ENCODE data around the gene CYB561. TPM values are rescaled to one million over a fixed set of nuclear protein-coding genes. Genes with fewer than 3 reads are reported as not detected.

CYB561 gene
- total RNA-seq, 1 experiment from 2014 or later: not detected

GRCh38 chr17:63446753-63447470 is 806 bp upstream of the CYB561 start:
- H3K27ac ChIP-seq: no peak overlapping the region

GRCh38 chr17:63445571-63445953 is 544 bp downstream of the CYB561 start:
- Histone ChIP-seq H3K27ac (no peak overlapping the region), H3K9me3 (replicated peaks) (no peaks in the 10 kb centered on the region), H3K4me1 (no peaks in the 10 kb centered on the region), H3K4me3 (no peak overlapping the region), H3K27me3 (no peaks in the 10 kb centered on the region), H3K36me3 (no peaks in the 10 kb centered on the region)
- DNase-seq: no peak

More at GRCh38 chr17:63446753-63447470, 806 bp upstream of the CYB561 start:
- Histone ChIP-seq H3K4me1 (no peaks in the 10 kb centered on the region), H3K4me3 (no peak overlapping the region), H3K9me3 (replicated peaks) (no peaks in the 10 kb centered on the region), H3K36me3 (no peaks in the 10 kb centered on the region), H3K27me3 (no peaks in the 10 kb centered on the region)
- DNase-seq: no peak

DNA sequence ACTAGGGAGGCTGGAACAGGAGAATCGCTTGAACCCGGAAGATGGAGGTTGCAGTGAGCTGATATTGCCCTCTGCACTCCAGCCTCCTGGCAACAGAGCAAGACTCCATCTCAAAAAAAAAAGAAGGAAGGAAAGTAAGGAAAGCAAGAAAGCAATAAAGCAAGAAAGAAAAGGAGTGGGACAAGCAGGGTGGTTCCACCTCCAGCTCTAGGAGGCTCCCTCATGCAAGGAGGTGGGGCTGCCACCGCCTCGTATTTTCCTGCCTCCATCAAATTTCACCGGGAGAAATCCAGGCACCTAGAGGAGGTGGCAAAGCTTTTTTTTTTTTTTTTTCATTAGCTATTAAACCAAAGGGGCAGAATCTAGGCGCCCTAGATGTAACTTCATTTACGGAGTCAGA is 1.0 kb downstream of the CYB561 start:
- no peak overlapping the region for H3K27ac ChIP-seq
- DNase-seq: no peak
- no peaks in the 10 kb centered on the region for H3K36me3 ChIP-seq
- no peak overlapping the region for H3K4me3 ChIP-seq
- no peaks in the 10 kb centered on the region for H3K9me3 ChIP-seq (replicated peaks)
- H3K4me1 ChIP-seq: no peaks in the 10 kb centered on the region
- no peaks in the 10 kb centered on the region for H3K27me3 ChIP-seq

GRCh38 chr17:63444457-63444856 is 1.6 kb downstream of the CYB561 start:
- H3K27me3 ChIP-seq: no peaks in the 10 kb centered on the region
- no peak overlapping the region for H3K4me3 ChIP-seq
- H3K27ac ChIP-seq: no peak overlapping the region
- no peaks in the 10 kb centered on the region for H3K9me3 ChIP-seq (replicated peaks)
- no peak for DNase-seq
- no peaks in the 10 kb centered on the region for H3K36me3 ChIP-seq
- no peaks in the 10 kb centered on the region for H3K4me1 ChIP-seq

- Histone ChIP-seq H3K27ac (no peak overlapping the region), H3K36me3 (no peaks in the 10 kb centered on the region), H3K9me3 (replicated peaks) (no peaks in the 10 kb centered on the region), H3K4me1 (no peaks in the 10 kb centered on the region), H3K4me3 (no peak overlapping the region), H3K27me3 (no peaks in the 10 kb centered on the region)
- DNase-seq: no peak
Measured at GRCh38 chr17:63443053-63443452, 3.1 kb downstream of the CYB561 start.

- peak in 1 of 2 experiments; percentile 30 for DNase-seq
- no peaks in the 10 kb centered on the region for H3K27me3 ChIP-seq
- H3K9me3 ChIP-seq (replicated peaks): no peaks in the 10 kb centered on the region
- no peak overlapping the region for H3K27ac ChIP-seq
- H3K4me1 ChIP-seq: no peaks in the 10 kb centered on the region
- no peaks in the 10 kb centered on the region for H3K36me3 ChIP-seq
- no peak overlapping the region for H3K4me3 ChIP-seq
Measured at GRCh38 chr17:63442549-63443035, 3.5 kb downstream of the CYB561 start.

DNA sequence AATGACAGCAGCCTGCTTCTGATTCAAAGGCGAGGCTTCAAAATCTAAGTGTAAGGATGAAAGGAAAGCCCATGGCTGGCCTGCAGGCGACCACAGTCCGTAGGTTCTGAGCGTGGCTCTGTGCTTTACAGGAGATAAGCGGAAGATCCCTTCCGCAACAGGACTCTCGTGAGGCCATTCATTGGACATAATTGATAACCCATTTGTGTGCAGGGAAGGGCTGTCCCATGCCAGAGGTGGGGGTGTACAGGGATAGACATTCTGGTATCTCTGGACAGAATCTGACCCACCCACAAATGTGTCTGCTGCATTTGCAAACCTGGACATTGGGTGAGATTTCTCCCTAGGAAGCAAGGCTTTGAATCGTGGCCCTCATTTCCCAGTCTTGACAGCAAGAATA is 4.0 kb downstream of the CYB561 start:
- no peak for DNase-seq
- Histone ChIP-seq H3K4me3 (no peak overlapping the region), H3K27ac (no peak overlapping the region), H3K9me3 (replicated peaks) (no peaks in the 10 kb centered on the region), H3K36me3 (no peaks in the 10 kb centered on the region), H3K4me1 (no peaks in the 10 kb centered on the region), H3K27me3 (no peaks in the 10 kb centered on the region)

- Histone ChIP-seq H3K27ac (no peak overlapping the region), H3K4me1 (no peaks in the 10 kb centered on the region), H3K9me3 (replicated peaks) (no peaks in the 10 kb centered on the region), H3K4me3 (no peak overlapping the region), H3K27me3 (no peaks in the 10 kb centered on the region), H3K36me3 (no peaks in the 10 kb centered on the region)
- no peak for DNase-seq
Measured at GRCh38 chr17:63441654-63442053, 4.5 kb downstream of the CYB561 start.

DNA sequence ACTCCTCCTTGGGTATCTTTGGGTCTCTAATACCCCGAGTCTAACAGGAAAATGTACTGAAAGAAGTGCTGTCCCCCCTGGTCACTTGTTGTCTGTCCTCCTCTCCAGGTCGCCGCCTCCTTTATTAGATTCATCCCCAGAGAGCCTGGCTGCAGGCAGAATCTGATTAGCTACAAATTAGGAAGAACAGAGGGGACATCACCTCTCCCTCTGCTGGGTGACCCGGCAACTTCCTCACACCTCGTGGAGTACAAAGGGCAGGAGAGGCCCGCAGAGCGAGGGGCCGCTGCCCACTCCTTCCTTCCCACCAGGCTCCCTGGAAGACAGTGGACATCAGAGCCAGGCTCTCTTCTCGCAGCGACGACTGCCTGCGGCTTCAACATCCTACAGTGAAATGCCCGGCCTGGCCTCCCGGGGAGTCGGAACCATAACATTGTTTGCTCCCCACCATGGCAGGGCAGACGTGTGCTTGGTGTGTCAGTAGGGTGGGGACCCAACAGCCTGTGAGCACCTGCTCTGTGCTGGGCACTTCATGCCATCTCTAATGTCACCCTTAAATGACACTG is 5.3 kb downstream of the CYB561 start:
- Histone ChIP-seq H3K9me3 (replicated peaks) (no peaks in the 10 kb centered on the region), H3K27ac (no peak overlapping the region), H3K36me3 (no peaks in the 10 kb centered on the region), H3K4me3 (no peak overlapping the region), H3K27me3 (no peaks in the 10 kb centered on the region), H3K4me1 (no peaks in the 10 kb centered on the region)
- no peak for DNase-seq

DNA sequence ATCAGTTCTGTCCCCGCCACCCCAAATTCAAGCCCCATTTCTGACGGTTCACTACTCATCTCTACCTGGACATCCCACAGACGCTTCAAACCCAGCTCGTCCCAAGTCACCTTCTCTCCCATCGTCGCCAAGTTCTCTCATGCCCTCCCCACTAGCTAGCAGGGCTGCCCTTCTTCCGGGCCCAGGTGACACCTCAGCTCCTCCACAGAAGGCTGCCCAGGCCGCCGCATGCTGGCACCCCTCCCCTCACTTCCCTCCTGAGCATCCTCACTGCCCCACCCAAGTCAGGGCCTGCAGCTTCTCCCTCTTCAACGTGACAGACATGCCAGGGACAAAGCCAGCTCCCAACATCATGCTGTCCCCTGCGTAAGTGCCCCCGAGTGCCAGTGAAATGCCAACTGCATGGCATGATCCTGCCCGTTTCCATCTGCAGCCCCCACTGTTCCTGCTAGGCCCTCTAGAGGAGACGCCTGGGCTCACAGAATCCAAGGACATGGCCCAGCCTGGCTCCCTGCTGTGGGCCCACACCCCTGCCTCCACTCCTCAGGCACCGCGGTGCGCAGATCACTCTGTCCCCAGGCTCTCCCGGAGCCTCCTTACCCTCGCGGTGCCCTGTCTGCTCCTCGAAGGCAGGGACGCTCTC is 5.9 kb downstream of the CYB561 start:
- Histone ChIP-seq H3K36me3 (no peaks in the 10 kb centered on the region), H3K27me3 (no peaks in the 10 kb centered on the region), H3K4me3 (no peak overlapping the region), H3K27ac (no peak overlapping the region), H3K4me1 (no peaks in the 10 kb centered on the region), H3K9me3 (replicated peaks) (no peaks in the 10 kb centered on the region)
- DNase-seq: no peak

GRCh38 chr17:63439687-63440086 is 6.4 kb downstream of the CYB561 start:
- Histone ChIP-seq H3K27ac (no peak overlapping the region), H3K9me3 (replicated peaks) (no peaks in the 10 kb centered on the region)

DNA sequence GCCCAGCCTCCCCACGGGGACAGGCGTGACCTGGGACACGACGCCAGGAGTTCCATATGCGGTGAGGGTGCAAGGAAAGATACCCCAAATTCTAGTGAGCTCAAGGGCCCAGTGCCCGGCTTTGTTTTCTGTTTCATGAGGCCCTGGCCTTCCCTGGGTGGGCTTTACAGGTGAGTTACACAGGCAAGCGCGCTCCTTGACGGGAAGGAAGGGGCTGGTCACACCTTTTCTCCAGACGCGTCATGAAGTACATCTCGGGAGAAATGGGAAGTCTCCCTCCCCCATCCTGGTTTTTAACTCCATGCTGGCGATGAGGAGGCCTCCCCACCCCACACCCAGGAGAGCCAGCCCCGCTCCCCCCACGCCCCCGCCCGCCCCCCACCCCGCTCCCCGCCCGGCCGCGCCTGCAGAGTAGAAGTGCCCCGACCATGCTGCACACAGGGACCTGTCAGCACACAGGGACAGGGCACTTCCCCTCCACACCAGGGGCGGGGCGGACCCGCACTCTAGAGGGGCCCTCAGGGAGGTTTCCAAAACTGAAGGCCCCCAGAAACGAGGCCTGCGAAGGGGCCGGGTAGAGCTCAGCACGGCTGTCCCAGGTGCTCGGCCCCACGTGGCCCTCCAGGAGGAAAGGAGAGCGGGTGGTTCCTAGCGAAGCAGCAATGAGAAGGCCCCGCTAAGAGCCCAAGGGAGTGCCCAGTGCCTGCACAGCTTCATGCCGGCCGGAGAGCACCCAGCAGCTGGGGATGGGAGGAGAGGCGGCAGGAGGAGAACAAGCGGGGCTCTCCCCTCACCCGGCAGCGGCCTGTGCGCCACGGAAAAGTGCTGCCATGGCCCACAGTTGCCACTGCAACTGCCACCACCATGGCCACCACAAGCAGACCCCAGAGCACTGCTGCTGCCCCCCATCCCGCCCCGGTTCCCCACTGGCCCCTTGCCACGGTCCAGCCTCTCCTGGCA is 7.7 kb downstream of the CYB561 start:
- H3K9me3 ChIP-seq (replicated peaks): no peaks in the 10 kb centered on the region
- no peak overlapping the region for H3K4me3 ChIP-seq
- DNase-seq: no peak
- peaks cover 5% of the 10 kb centered on the region for H3K4me1 ChIP-seq
- no peaks in the 10 kb centered on the region for H3K36me3 ChIP-seq
- H3K27ac ChIP-seq: no peak overlapping the region
- no peaks in the 10 kb centered on the region for H3K27me3 ChIP-seq

More at GRCh38 chr17:63439687-63440086, 6.4 kb downstream of the CYB561 start:
- Histone ChIP-seq H3K4me3 (no peak overlapping the region), H3K27me3 (no peaks in the 10 kb centered on the region), H3K4me1 (no peaks in the 10 kb centered on the region), H3K36me3 (no peaks in the 10 kb centered on the region)
- no peak for DNase-seq

- DNase-seq: no peak
- Histone ChIP-seq H3K27ac (no peak overlapping the region), H3K9me3 (replicated peaks) (no peaks in the 10 kb centered on the region), H3K4me3 (no peak overlapping the region), H3K4me1 (peaks cover 7% of the 10 kb centered on the region), H3K36me3 (no peaks in the 10 kb centered on the region), H3K27me3 (no peaks in the 10 kb centered on the region)
Measured at GRCh38 chr17:63437287-63438091, 8.6 kb downstream of the CYB561 start.

DNA sequence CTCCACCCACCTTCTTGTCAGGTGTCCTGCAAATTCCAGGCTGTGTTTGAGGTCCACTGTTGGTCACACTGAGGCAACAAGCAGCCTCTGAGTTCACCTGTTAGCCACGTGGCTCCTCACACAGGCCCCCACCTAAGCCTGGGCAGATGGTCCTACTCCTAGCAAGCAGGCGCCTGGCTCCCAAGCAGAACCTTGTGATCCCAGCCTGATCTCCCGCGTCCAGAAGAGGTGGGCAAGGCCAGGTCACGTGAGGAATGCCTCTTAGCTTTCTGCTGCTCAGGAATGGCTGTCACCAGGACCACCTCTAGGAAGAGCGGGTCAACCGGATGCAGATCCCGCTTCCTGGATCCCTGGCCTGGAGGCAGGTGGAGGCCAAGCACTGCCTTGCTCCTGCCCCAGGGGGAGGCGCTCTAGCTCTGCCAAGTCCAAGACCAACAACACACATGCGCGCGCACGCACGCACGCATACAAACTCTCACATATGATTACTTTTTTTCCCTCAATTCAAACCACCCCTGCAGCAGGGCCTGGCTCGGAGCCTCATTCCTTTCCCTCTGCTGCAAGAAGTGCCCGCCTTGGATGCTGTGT is 9.5 kb downstream of the CYB561 start:
- no peak for DNase-seq
- Histone ChIP-seq H3K27me3 (no peaks in the 10 kb centered on the region), H3K36me3 (no peaks in the 10 kb centered on the region), H3K4me1 (peaks cover 12% of the 10 kb centered on the region), H3K9me3 (replicated peaks) (no peaks in the 10 kb centered on the region), H3K4me3 (no peak overlapping the region), H3K27ac (no peak overlapping the region)

Measured in SJCRH30 (cell line).